Skeletal muscle satellite cell (primary cell): ENCODE results near the gene RTN4R.

Experiments used
- H3K27me3 ChIP-seq: 2 replicates; pipeline ENCODE4 v1.7.0; 2013; ENCODE audit warnings: low read length; ENCODE audit not compliant: control insufficient read depth, insufficient read depth
- H3K36me3 ChIP-seq: 2 replicates; pipeline ENCODE4 v1.7.0; 2013; ENCODE audit warnings: mild to moderate bottlenecking, control low read depth, low read length; ENCODE audit not compliant: insufficient read depth
- H3K4me1 ChIP-seq: 2 replicates; pipeline ENCODE4 v1.7.0; 2013; ENCODE audit warnings: low read length; ENCODE audit not compliant: control insufficient read depth, insufficient read depth
- H3K4me2 ChIP-seq: 2 replicates; pipeline ENCODE4 v1.7.0; 2013; ENCODE audit warnings: mild to moderate bottlenecking, low read length
- H3K4me3 ChIP-seq: 2 replicates; pipeline ENCODE4 v1.7.0; 2013; ENCODE audit warnings: low read length
- H3K9ac ChIP-seq: 2 replicates; pipeline ENCODE4 v1.7.0; 2013; ENCODE audit warnings: mild to moderate bottlenecking, low read depth, low read length, moderate library complexity
- H3K9me3 ChIP-seq: replicated peaks from 2 replicates; pipeline ENCODE4 v1.7.0; 2013; ENCODE audit warnings: mild to moderate bottlenecking, control low read depth, low read length

The RTN4R gene

DNA sequence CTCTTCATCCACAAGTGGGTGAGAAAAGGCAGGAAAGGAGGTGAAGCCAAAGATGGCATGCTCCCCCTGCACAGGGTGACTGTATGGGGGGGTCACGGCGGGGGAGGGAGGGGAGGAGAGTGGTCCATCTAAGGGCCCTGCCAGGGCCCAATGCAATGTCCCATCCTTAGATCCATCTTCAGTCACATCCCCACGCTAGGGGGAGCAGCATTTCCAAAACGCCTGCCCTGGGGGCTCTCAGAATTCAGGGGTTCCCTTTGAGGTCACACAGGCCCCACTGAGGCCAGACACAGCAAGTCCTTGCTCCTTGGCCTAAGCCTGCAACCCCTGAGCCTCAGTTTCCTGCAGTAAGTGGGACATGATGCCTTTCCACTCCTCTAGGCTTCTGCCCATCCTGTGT is 52.4 kb downstream of the RTN4R start:
- Histone ChIP-seq H3K27me3 (peaks cover 16% of the 10 kb centered on the region), H3K9me3 (no peaks in the 10 kb centered on the region), H3K9ac (no peak overlapping the region), H3K4me2 (no peak overlapping the region), H3K4me1 (peaks cover 16% of the 10 kb centered on the region), H3K36me3 (no peaks in the 10 kb centered on the region), H3K4me3 (no peak overlapping the region)

- H3K9me3 ChIP-seq: no peaks in the 10 kb centered on the region
- H3K27me3 ChIP-seq: peaks cover 16% of the 10 kb centered on the region
- no peak overlapping the region for H3K4me3 ChIP-seq
- H3K4me2 ChIP-seq: no peak overlapping the region
- H3K9ac ChIP-seq: no peak overlapping the region
- H3K4me1 ChIP-seq: peaks cover 16% of the 10 kb centered on the region
- no peaks in the 10 kb centered on the region for H3K36me3 ChIP-seq
These were observed 53.3 kb downstream of the RTN4R start for GRCh38 chr22:20214853-20215252.

DNA sequence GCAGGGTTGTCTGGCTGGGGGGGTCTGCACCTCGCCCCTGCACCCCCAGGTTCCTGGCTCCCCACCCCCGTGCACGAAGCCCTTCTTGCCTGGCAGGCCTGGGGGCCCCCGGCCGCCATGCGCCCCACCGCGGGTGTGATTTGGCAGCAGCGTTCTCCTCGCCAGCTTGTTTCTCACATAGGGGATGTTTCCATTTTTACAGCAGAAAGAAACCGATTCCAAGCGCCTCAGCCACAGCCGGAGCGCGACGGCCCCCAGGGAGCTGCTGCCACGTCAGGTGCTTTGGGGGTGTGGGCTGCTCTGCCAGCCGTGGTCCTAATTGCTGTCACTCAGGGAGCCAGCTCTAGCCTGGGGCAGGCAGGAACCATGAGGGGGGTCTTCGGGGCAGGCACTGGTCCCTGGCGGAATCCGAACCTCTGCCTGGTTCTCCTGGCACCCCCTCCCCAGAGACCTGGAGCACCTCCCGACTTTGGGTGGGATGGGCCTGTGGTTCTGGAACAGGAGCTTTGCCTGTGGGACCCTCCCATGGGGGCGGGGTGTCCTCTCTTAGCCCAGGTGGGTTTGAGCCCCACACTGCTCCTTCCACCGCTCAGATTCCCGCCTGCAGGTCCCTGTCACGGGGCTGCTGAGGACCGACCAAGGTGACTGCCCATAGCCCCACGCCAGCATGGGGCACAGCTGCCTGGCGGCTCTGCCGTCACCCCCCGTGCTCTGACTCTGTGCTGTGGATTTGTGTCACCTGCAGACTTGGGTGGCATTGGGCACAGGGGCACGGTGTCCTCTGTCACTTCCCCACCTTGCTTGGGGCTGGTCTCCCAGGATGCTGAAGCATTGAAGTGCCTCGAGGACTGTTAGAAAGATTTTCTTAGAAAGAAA is 54.0 kb downstream of the RTN4R start:
- H3K4me2 ChIP-seq: no peak overlapping the region
- H3K9ac ChIP-seq: no peak overlapping the region

DNA sequence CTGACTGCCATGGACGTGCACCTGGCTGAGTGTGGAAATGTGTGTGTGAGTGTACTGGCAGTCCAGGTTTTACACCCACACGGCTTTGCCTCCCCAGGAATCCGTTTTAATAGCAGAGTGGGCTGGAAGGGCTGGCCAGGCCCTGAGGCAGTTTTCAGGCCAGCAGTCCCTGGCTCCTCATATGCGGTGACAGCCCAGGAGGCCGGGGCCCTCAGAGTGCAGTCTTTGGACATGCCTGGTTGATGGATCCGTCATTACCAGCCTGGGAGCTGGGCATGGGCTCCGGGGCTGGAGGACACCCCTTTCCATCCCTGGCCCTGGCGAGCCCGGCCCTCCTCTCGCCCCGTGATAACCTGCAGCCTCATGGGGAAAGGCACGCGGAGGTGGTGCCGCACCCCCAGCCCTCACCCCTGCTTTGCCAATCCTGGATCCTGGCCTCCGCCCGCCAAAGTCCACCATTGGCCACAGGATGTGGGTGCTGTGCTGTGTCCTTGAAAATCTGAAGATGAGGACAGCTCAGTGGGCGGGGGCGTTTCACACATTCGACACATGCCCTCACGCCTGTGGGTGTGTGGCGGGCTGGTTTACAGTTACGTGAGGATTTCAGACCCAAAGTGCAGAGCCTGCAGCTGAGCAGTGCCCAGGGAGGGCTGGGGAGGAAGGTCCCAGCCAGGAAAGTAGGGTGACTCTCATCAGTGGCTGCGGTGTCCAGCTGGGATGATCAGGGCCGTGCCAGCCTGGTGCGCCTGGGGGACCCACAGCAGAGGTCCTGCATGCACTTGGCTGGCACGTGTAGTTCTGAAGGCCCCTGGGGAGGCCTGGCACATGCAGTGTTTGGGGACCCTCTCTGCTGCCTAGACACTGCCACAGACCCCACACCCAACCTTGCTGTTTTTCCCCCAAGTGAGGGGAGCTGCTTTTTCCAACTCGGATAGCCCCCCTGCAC is 55.1 kb downstream of the RTN4R start:
- Histone ChIP-seq H3K4me1 (peaks cover 16% of the 10 kb centered on the region), H3K4me3 (no peak overlapping the region), H3K9ac (no peak overlapping the region), H3K27me3 (peaks cover 25% of the 10 kb centered on the region), H3K9me3 (no peaks in the 10 kb centered on the region), H3K4me2 (no peak overlapping the region), H3K36me3 (no peaks in the 10 kb centered on the region)

More for the DNA sequence above, 54.0 kb downstream of the RTN4R start:
- no peaks in the 10 kb centered on the region for H3K9me3 ChIP-seq
- H3K4me1 ChIP-seq: peaks cover 16% of the 10 kb centered on the region
- no peaks in the 10 kb centered on the region for H3K36me3 ChIP-seq
- no peak overlapping the region for H3K4me3 ChIP-seq
- H3K27me3 ChIP-seq: peaks cover 18% of the 10 kb centered on the region

DNA sequence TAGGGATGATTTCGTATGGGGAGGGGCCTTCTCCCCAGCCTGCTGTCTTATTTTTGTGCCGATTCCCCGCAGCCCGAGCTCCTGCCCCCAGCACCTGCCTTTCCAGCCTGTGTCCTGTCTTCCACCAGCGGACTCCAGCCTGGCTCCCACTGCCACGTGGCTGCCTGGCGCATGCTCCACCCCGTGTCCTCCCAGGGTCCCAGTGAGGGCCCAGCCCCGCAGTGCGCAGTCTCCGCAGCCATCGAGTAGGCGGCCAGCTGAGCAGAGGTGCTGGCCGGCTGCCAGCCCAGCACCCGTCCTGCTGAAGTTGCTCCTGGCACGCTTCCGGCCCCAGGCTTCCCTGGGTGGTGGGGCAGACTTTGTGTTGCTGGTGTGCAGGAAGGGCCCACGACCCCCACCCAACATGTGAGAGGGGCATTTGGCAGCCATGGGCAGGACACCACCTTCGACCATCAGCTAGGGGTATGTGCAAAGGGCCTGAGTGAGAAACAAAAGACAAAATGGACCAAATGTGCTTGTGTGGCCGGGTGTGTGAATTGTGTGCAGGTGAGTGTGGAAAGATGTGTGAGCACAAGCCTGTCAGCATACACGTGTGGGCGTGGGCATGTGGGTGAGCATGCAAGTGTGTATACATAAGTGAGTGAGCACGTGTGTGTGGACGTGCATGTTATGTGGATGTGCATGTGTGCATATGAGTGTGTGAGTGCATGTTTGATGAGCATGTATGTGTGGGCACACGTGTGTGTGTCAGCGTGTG is 55.9 kb downstream of the RTN4R start:
- Histone ChIP-seq H3K9ac (peak overlapping the region; percentile 49), H3K4me1 (peaks cover 16% of the 10 kb centered on the region), H3K4me3 (peak overlapping the region; percentile 26)

DNA sequence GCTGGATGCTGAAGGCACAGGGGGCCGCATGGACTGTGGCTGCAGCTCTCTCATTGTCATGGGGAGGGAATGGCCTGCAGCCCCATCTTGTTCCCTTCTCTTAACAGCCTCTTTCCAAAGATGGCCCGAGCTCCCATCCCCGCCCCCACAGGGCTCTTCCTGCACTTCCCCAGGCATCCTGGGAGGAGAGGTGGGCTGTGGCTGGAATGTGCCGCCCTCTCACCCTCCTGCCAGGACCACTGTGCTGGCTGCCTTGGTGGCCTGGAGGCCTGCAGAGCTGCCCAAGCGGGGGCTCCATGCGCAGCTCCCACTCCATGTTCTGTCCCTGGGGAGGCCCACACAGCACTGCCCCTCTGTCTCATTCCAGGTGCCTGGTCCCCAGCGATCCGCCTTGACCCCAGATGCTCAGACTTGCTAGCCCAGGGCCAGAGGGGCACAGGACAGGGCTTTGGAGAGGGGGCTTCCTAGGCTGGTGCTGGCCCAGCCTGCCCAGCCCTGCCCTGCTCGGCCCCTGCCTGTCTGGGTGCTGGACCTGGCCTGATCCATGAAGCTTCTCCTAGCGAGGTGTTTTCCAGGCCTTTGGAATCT is 56.6 kb downstream of the RTN4R start:
- peak overlapping the region; percentile 62 for H3K4me2 ChIP-seq
- peak overlapping the region; percentile 34 for H3K4me3 ChIP-seq
- peak overlapping the region; percentile 49 for H3K9ac ChIP-seq

More for the DNA sequence above, 55.9 kb downstream of the RTN4R start:
- Histone ChIP-seq H3K4me2 (peak overlapping the region; percentile 62), H3K9me3 (no peaks in the 10 kb centered on the region), H3K36me3 (no peaks in the 10 kb centered on the region), H3K27me3 (peaks cover 21% of the 10 kb centered on the region)

DNA sequence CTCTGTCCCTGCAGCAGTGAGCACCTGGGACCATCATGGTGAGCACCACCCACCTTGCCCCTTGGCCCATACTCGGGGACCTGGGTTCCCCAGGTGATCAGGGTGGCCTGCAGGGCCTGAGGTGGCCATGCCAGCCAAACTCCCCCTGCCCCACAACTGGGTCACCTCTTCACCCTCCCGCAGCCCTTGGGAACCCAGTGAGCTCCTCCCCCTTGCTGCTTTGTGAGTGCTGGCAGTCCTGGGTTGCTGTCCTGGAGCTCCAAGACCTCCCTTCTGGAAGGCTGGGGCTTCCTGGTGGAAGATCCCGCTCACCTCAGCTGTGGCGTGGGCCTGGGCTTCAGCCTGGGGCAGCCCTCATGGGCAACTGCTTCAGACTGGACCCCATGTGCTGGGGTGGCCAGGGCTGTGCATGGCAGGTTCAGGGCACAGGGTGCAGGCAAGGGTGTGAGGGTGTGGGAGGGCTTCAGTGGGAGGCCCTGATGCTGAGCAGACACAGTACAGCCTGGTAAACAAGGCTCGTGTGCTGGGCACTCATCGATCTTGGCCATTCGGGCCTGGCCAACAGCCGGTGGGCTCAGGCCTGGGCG is 57.6 kb downstream of the RTN4R start:
- H3K4me1 ChIP-seq: peaks cover 18% of the 10 kb centered on the region
- H3K9ac ChIP-seq: no peak overlapping the region
- H3K27me3 ChIP-seq: peaks cover 21% of the 10 kb centered on the region
- H3K4me2 ChIP-seq: no peak overlapping the region
- no peak overlapping the region for H3K4me3 ChIP-seq
- H3K9me3 ChIP-seq: no peaks in the 10 kb centered on the region
- H3K36me3 ChIP-seq: no peaks in the 10 kb centered on the region

More for the DNA sequence above, 56.6 kb downstream of the RTN4R start:
- H3K36me3 ChIP-seq: no peaks in the 10 kb centered on the region
- no peaks in the 10 kb centered on the region for H3K9me3 ChIP-seq
- H3K4me1 ChIP-seq: peaks cover 16% of the 10 kb centered on the region
- peaks cover 21% of the 10 kb centered on the region for H3K27me3 ChIP-seq

- Histone ChIP-seq H3K4me1 (peaks cover 18% of the 10 kb centered on the region), H3K27me3 (peaks cover 21% of the 10 kb centered on the region), H3K4me2 (no peak overlapping the region), H3K9me3 (no peaks in the 10 kb centered on the region), H3K9ac (no peak overlapping the region), H3K36me3 (no peaks in the 10 kb centered on the region), H3K4me3 (no peak overlapping the region)
These were observed 58.3 kb downstream of the RTN4R start for GRCh38 chr22:20209761-20210250.

DNA sequence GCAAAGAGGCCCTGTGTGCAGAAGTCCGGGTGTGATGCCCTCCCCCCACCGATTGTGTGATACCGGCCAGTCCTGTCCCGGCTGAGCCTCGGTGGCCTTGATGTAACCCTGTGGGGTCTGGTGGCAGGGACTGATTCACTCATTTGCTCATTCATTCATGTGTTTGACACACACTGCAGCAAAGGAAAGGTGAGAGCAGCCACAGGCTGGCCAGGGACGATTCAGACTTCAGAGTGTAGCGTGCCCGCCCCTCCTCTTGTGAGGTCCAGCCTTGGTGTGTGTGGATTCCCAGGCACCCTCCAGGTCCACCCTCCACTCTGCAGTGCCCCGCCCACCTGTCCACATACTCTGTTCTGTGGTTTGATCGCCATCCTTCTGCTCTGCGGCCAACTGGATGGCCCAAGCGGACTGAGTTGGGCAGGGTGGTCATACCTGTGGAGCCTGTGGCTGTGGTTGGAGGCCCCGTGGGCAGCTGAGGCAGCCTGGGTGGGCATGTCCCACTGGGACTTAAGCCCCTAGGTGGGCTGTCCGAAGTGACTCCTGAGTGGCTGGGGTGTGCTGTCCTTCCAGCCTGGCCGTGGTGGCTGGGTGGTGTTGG is 59.3 kb downstream of the RTN4R start:
- H3K4me1 ChIP-seq: peaks cover 23% of the 10 kb centered on the region
- no peaks in the 10 kb centered on the region for H3K36me3 ChIP-seq
- H3K9me3 ChIP-seq: no peaks in the 10 kb centered on the region
- no peak overlapping the region for H3K4me3 ChIP-seq
- H3K27me3 ChIP-seq: peaks cover 21% of the 10 kb centered on the region
- no peak overlapping the region for H3K4me2 ChIP-seq
- no peak overlapping the region for H3K9ac ChIP-seq
